NCI-H1092 treated with DMSO at 0.1 percent for 48 hours (cell line): ENCODE results near the gene BUD13.
"Not testable (repeated sequence)": the region's sequence is repeated elsewhere in the genome, so short reads cannot be mapped to it uniquely, and the experiment has no call there.

ENCODE experiments used
- DNase-seq: peaks from one replicate; lab custom pipeline; 2025; lab: John Stamatoyannopoulos, UW

BUD13 gene

GRCh38 chr11:116772443-116773202, at the start of gene BUD13:
Gene BUD13, minus strand, starts transcription at chr11:116772987. Its CDS starts 23 bp downstream, at chr11:116772964.
- peak; percentile 92 for DNase-seq

GRCh38 chr11:116822575-116822974, 49.8 kb upstream of the BUD13 start:
- no peak for DNase-seq

GRCh38 chr11:116821050-116821918, 48.5 kb upstream of the BUD13 start:
- no peak for DNase-seq

- DNase-seq: no peak
Observed at GRCh38 chr11:116819049-116819448, 46.3 kb upstream of the BUD13 start.

GRCh38 chr11:116814502-116814901, 41.7 kb upstream of the BUD13 start:
- no peak for DNase-seq

- DNase-seq: no peak
Observed at GRCh38 chr11:116813781-116814471, 41.1 kb upstream of the BUD13 start.

- DNase-seq: no peak
Observed at GRCh38 chr11:116813170-116813569, 40.4 kb upstream of the BUD13 start.

- DNase-seq: no peak
Observed at GRCh38 chr11:116812109-116812508, 39.3 kb upstream of the BUD13 start.

GRCh38 chr11:116811194-116811593, 38.4 kb upstream of the BUD13 start:
- DNase-seq: no peak

- no peak for DNase-seq
Observed at GRCh38 chr11:116808262-116809175, 35.7 kb upstream of the BUD13 start.

- no peak for DNase-seq
Observed at GRCh38 chr11:116807601-116808261, 34.9 kb upstream of the BUD13 start.

- no peak for DNase-seq
Observed at GRCh38 chr11:116804001-116804400, 31.2 kb upstream of the BUD13 start.

GRCh38 chr11:116801662-116802061, 28.9 kb upstream of the BUD13 start:
- not testable (repeated sequence) for DNase-seq

- no peak for DNase-seq
Observed at GRCh38 chr11:116800610-116801009, 27.8 kb upstream of the BUD13 start.

GRCh38 chr11:116798368-116798767, 25.6 kb upstream of the BUD13 start:
- DNase-seq: no peak

GRCh38 chr11:116797816-116798215, 25.0 kb upstream of the BUD13 start:
- DNase-seq: no peak

- DNase-seq: no peak
Observed at GRCh38 chr11:116796548-116796947, 23.8 kb upstream of the BUD13 start.

GRCh38 chr11:116794851-116795250, 22.1 kb upstream of the BUD13 start:
- DNase-seq: no peak

GRCh38 chr11:116793772-116794097, 20.9 kb upstream of the BUD13 start:
- DNase-seq: no peak

- DNase-seq: no peak
Observed at GRCh38 chr11:116792869-116793771, 20.3 kb upstream of the BUD13 start.
